ENCODE measurements around the gene TSPAN8.
"Not testable (repeated sequence)": the region's sequence is repeated elsewhere in the genome, so short reads cannot be mapped to it uniquely, and the experiment has no call there.

The TSPAN8 gene

GRCh38 chr12:71159878-71160277 is 2.1 kb upstream of the TSPAN8 start:
- DNase-seq (ENCODE audit: low read depth), result no peak
- no peak for TF ChIP-seq CTCF (IDR thresholded peaks at IDR 0.05; ENCODE audit: low read depth, low read length, missing control alignments)
- H3K4me3 ChIP-seq (ENCODE audit: low read depth, low read length), result no peak overlapping the region

- TF ChIP-seq CTCF (IDR thresholded peaks at IDR 0.05; ENCODE audit: low read depth, low read length, missing control alignments), result no peak
- no peak overlapping the region for H3K4me3 ChIP-seq (ENCODE audit: low read depth, low read length)
- DNase-seq (ENCODE audit: low read depth), result no peak
Observed at GRCh38 chr12:71159264-71159663, 1.5 kb upstream of the TSPAN8 start.

GRCh38 chr12:71158361-71158882 is 623 bp upstream of the TSPAN8 start:
- TF ChIP-seq CTCF (IDR thresholded peaks at IDR 0.05; ENCODE audit: low read depth, low read length, missing control alignments), result no peak
- DNase-seq (ENCODE audit: low read depth), result no peak
- H3K4me3 ChIP-seq (ENCODE audit: low read depth, low read length), result no peak overlapping the region

- TF ChIP-seq CTCF (IDR thresholded peaks at IDR 0.05; ENCODE audit: low read depth, low read length, missing control alignments), result no peak
- H3K4me3 ChIP-seq (ENCODE audit: low read depth, low read length), result no peak overlapping the region
- no peak for DNase-seq (ENCODE audit: low read depth)
Observed at GRCh38 chr12:71155225-71155624, 2.6 kb downstream of the TSPAN8 start.

GRCh38 chr12:71152851-71153250 is 4.9 kb downstream of the TSPAN8 start:
- no peak for DNase-seq (ENCODE audit: low read depth)
- no peak for TF ChIP-seq CTCF (IDR thresholded peaks at IDR 0.05; ENCODE audit: low read depth, low read length, missing control alignments)

GRCh38 chr12:71150041-71150440 is 7.8 kb downstream of the TSPAN8 start:
- not testable (repeated sequence) for H3K4me3 ChIP-seq (ENCODE audit: low read depth, low read length); DNase-seq (ENCODE audit: low read depth)

More at GRCh38 chr12:71152851-71153250, 4.9 kb downstream of the TSPAN8 start:
- no peak overlapping the region for H3K4me3 ChIP-seq (ENCODE audit: low read depth, low read length)

GRCh38 chr12:71144682-71145081 is 13.1 kb downstream of the TSPAN8 start:
- no peak for DNase-seq (ENCODE audit: low read depth)
- H3K4me3 ChIP-seq (ENCODE audit: low read depth, low read length), result no peak overlapping the region
- no peak for TF ChIP-seq CTCF (IDR thresholded peaks at IDR 0.05; ENCODE audit: low read depth, low read length, missing control alignments)
